EL (cell line): ENCODE results near the gene TESK1.

Experiments used
- DNase-seq: peaks from one replicate; pipeline ENCODE4 v3.0.0-alpha.2; 2016

The TESK1 gene

GRCh38 chr9:35649431-35650340, 44.6 kb downstream of the TESK1 start:
- no peak for DNase-seq

DNA sequence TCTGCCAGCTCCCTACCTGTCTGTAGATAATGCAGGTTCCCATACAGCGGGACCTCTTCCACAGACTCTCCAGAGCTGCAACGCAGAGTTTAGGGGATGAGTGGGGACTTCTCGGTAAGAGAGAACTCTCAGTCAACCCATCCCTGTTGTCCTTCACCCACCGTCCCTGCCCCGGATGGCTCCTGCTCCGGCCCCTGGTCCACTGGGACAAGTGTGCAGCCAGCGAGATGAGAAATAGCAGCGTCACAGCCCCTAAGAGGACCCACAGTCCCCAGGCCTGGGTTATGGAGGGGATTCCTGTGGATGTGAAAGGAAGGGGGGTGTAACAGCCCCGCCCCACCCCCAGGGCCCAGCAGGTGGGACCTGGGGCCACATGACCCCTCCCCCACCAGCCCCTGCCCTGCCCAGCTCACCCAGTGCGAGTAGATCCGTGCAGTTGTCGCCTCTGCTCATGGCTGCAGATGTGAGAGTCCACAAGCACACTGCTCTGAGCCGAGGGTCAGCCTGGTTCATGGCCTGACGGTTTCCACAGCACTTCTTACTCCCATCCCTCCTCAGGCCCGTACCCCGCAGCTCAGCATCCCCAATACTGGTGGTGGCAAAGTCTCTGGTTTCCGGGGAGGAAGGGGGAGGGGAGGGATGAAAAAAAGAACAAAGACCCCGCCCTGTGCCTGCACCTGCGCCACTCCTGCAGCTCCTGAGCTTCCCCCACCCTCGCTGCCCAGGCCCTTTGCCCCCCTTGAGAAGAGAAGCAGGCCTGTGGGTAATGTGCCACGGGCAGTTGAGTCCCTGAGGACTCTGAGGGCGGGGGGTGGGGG, 45.5 kb downstream of the TESK1 start, which contains the start of gene SIT1:
Gene SIT1 (minus strand): TSS at position 591 of the 818 bp plus-strand sequence. CDS start 78 bp downstream, at position 513.
- no peak for DNase-seq

DNA sequence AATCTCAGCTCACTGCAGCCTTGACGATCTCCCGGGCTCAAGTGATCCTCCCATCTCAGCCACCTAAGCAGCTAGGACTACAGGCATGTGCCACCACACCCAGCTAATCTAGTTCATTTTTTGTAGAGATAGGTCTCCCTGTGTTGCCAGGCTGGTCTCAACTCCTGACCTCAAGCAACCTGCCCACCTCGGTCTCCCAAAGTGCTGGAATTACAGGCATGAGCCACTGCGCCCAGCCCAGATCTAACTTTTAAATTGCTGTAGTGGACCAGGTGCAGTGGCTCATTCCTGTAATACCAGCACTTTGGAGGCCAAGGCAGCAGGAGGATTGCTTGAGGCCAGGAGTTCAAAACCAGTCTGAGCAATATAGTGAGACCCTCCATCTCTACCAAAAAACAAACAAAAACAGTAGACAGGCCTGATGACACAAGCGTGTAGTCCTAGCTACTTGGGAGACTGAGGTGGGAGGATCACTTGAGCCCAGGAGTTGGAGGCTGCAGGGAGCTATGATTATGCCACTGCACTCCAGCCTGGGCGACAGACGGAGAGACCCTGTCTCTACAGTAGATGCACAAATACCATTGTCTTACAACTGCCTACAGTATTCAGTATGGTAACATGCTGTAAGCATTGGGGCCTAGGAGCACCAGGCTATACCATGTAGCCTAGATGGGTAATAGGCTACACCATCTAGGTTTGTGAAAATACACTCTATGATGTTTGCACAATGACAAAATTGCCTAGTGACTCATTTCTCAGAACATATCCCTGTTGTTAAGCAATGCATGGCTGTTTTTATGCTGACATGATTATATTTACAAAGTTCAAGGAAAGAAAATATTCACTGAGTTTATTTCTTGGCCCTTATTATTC, 47.1 kb downstream of the TESK1 start:
- peak; percentile 47 for DNase-seq

GRCh38 chr9:35652829-35653209, 47.8 kb downstream of the TESK1 start:
- no peak for DNase-seq

DNA sequence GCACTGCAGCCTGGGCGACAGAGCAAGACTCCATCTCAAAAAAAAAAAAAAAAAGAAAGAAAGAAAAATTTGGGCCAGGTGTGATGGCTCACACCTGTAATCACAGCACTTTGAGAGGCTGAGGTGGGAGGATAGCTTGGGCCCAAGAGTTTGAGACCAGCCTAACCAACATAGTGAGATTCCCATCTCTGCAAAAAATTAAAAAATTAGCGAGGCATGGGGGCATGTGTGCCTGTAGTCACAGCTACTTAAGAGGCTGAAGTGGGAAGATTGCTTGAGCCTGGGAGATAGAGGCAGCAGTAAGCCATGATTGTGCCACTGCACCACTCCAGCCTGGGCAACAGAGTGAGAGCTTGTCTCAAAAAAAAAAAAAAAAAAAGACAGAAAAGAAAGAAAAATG, 48.5 kb downstream of the TESK1 start:
- no peak for DNase-seq

DNA sequence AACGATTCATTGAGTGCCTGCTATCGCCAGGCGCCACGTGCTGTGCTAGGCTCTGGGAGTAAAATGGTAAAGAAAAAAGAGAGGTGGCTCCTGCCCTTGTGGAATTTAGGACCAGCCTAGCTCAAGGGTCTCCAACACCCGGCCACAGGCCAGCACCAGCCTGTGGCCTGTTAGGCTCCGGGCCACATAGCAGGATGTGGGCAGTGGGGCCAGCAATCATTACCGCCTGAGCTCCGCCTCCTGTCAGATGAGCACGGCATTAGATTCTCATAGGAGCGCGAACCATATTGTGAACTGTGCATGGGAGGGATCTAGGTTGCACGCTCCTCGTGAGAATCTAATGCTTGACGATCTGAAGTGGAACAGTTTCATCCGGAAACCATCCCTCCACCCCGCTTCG, 51.3 kb downstream of the TESK1 start:
- DNase-seq = no peak

DNA sequence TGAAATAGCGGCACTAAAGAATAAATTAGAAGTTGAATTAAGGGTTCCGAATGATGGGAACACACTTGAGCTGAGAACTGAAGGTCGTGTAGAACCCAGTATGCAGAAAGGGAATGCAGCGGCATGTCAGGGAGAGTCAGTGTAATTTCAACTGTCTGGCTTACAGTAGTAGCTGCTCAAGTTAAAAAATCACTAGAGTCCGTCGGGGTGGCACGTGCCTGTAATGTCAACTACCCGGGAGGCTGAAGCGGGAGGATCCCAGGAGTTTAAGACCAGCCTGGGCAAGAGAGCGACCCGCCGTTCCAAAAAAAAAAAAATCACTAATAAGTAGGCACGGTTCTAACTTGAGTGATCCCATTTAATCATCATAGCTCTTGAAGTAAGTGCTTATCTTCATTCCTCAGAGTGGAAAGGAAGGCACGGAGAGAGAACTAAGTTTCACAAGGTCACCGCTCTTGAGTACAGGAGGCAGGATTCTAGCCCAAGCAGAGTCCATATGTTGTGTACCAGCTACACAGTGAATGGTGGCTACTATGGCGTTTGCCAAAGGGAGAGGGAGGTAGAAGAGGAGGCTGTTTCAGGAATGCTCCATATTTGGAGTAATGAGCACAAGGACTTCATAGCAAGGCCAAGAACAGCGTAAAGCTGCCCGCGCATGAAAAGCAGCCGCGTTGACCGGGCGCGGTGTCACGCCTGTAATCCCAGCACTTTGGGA, 51.9 kb downstream of the TESK1 start:
- DNase-seq = no peak

- peak; percentile 100 for DNase-seq
Measured at GRCh38 chr9:35657546-35658136, 52.6 kb downstream of the TESK1 start, which contains the start of gene RMRP. Gene RMRP, minus strand, starts transcription at chr9:35658019.

- peak; percentile 87 for DNase-seq
Measured at GRCh38 chr9:35658137-35658967, 53.3 kb downstream of the TESK1 start, which contains the start of gene CCDC107. Gene CCDC107, plus strand, starts transcription at chr9:35658292. Its CDS starts 88 bp downstream, at chr9:35658380.

GRCh38 chr9:35658968-35659220, 53.8 kb downstream of the TESK1 start:
- DNase-seq = peak; percentile 75

GRCh38 chr9:35659340-35659739, 54.3 kb downstream of the TESK1 start:
- DNase-seq = peak; percentile 85
